Endothelial cell of umbilical vein (primary cell): ENCODE results near the gene DACT1. TPM values are rescaled to one million over a fixed set of nuclear protein-coding genes. Genes with fewer than 3 reads are reported as not detected.

ENCODE experiments used
- BruUV-seq: library from RNA; stranded (reverse); fragments of 400-500 nt; replicated peaks from 2 replicates; lab custom pipeline; 2021; lab: Mats Ljungman, UMichigan
- CTCF ChIA-PET: fragments of 300-600, 350-600 bp; sonication (Branson Sonifier 250); formaldehyde crosslinking; loops from one replicate; lab custom pipeline; 2021; ENCODE audit warnings: antibody characterized with exemption, inconsistent platforms; lab: Charles Lee
- POLR2A ChIA-PET: fragments of 300-600, 350-600 bp; sonication (Branson Sonifier 250); formaldehyde crosslinking; loops from one replicate; lab custom pipeline; 2021; ENCODE audit warnings: antibody characterized with exemption, inconsistent platforms; lab: Charles Lee
- DNase-seq: peaks from one replicate; pipeline ENCODE4 v3.0.0-alpha.2; 2011; ENCODE audit warnings: low read depth, low spot score
- FAIRE-seq: peaks from 2 replicates; lab custom pipeline; 2011; peaks lifted over from hg19 to GRCh38; lab: Jason Lieb, UNC
- H2AFZ ChIP-seq: 2 replicates; pipeline ENCODE4 v1.6.0; 2012; ENCODE audit warnings: low read depth, low read length, control low read depth, inconsistent platforms
- H3K27ac ChIP-seq: 2 replicates; pipeline ENCODE4 v1.5.1; 2011; ENCODE audit warnings: low read depth, mild to moderate bottlenecking, control low read depth, low read length, moderate library complexity; ENCODE audit not compliant: insufficient read depth
- H3K27me3 ChIP-seq, 2 experiments: 2 replicates each; pipeline versions ENCODE4 v1.6.0 to v1.6.1; 2011; ENCODE audit warnings: low read length in 2 of 2, mixed read lengths in 1 of 2; ENCODE audit not compliant: control insufficient read depth in 2 of 2, insufficient read depth in 2 of 2
- H3K36me3 ChIP-seq, 2 experiments: 2 replicates in 1 of 2; 3 replicates in 1 of 2; pipeline ENCODE4 v1.5.1; 2011; ENCODE audit warnings: low read length in 2 of 2, mild to moderate bottlenecking in 1 of 2, moderate library complexity in 1 of 2; ENCODE audit not compliant: control insufficient read depth in 2 of 2, insufficient read depth in 2 of 2; ENCODE audit errors: extremely low read depth in 1 of 2
- H3K4me1 ChIP-seq: 3 replicates; pipeline ENCODE4 v1.5.1; 2011; ENCODE audit warnings: mild to moderate bottlenecking, low read length; ENCODE audit not compliant: control insufficient read depth, insufficient read depth; ENCODE audit errors: extremely low read depth
- H3K4me2 ChIP-seq: 2 replicates; pipeline ENCODE4 v1.6.1; 2011; ENCODE audit warnings: low read length, control low read depth, mixed read lengths; ENCODE audit not compliant: insufficient read depth
- H3K4me3 ChIP-seq, 3 experiments: fragments of 200-600 bp in 1 of 3; sonication (generic), shearing (Covaris generic) in 1 of 3; replicated peaks in 1 of 3; 2 replicates each; pipeline ENCODE4 v1.5.1; 2011 to 2016; ENCODE audit warnings: control low read depth in 3 of 3, low read length in 3 of 3, mild to moderate bottlenecking in 2 of 3, inconsistent platforms in 1 of 3, low read depth in 1 of 3, moderate library complexity in 1 of 3; ENCODE audit not compliant: insufficient read depth in 1 of 3
- H3K79me2 ChIP-seq: 2 replicates; pipeline ENCODE4 v1.6.0; 2012; ENCODE audit warnings: low read length, inconsistent platforms; ENCODE audit not compliant: control insufficient read depth, insufficient read depth
- H3K9ac ChIP-seq: replicated peaks from 2 replicates; pipeline ENCODE3; 2011; ENCODE audit warnings: low read length, control low read depth; ENCODE audit not compliant: insufficient read depth; ENCODE audit errors: extremely low read depth
- H3K9me1 ChIP-seq: replicated peaks from 3 replicates; pipeline ENCODE4 v1.6.0; 2011; ENCODE audit warnings: mild to moderate bottlenecking, low read length; ENCODE audit not compliant: control insufficient read depth, insufficient read depth; ENCODE audit errors: extremely low read depth
- H3K9me3 ChIP-seq: replicated peaks from 2 replicates; pipeline ENCODE4 v1.5.1; 2012; ENCODE audit warnings: low read length, inconsistent platforms; ENCODE audit not compliant: control insufficient read depth, insufficient read depth
- H4K20me1 ChIP-seq: replicated peaks from 2 replicates; pipeline ENCODE3; 2011; ENCODE audit warnings: mild to moderate bottlenecking, low read length; ENCODE audit not compliant: control insufficient read depth, insufficient read depth; ENCODE audit errors: extremely low read depth
- CTCF ChIP-seq, 2 donors: IDR thresholded peaks; 1 replicate in 1 of 2; 2 replicates in 1 of 2; pipeline ENCODE4 v1.5.1; 2011; ENCODE audit warnings: low read length in 2 of 2, mild to moderate bottlenecking in 2 of 2, moderate library complexity in 2 of 2, control low read depth in 1 of 2, inconsistent platforms in 1 of 2, low read depth in 1 of 2; ENCODE audit not compliant: insufficient read depth in 1 of 2; ENCODE audit errors: extremely low read depth in 1 of 2
- EZH2 ChIP-seq: IDR thresholded peaks from 2 replicates; pipeline ENCODE4 v1.6.1; 2012; ENCODE audit warnings: borderline replicate concordance, low read depth, mild to moderate bottlenecking, moderate library complexity, low read length, inconsistent platforms; ENCODE audit not compliant: severe bottlenecking
- FOS ChIP-seq: IDR thresholded peaks from 2 replicates; pipeline ENCODE4 v1.6.1; 2011; ENCODE audit warnings: mild to moderate bottlenecking, low read length, moderate library complexity, borderline replicate concordance; ENCODE audit not compliant: insufficient read depth
- GATA2 ChIP-seq: IDR thresholded peaks from 2 replicates; pipeline ENCODE4 v1.7.0; 2011; ENCODE audit warnings: low read depth, mild to moderate bottlenecking, moderate library complexity, mixed read lengths, low read length; ENCODE audit not compliant: insufficient read length, insufficient read depth
- JUN ChIP-seq: IDR thresholded peaks from 2 replicates; pipeline ENCODE4 v1.6.1; 2011; ENCODE audit warnings: borderline replicate concordance, low read depth; ENCODE audit not compliant: insufficient read length, insufficient read depth
- MAX ChIP-seq: IDR thresholded peaks from 2 replicates; pipeline ENCODE4 v1.6.1; 2011; ENCODE audit not compliant: insufficient read depth, insufficient read length
- MYC ChIP-seq: IDR thresholded peaks from one replicate; pipeline ENCODE4 v1.6.1; 2011; ENCODE audit warnings: mild to moderate bottlenecking, low read depth, low read length
- POLR2A ChIP-seq: IDR thresholded peaks from 2 replicates; pipeline ENCODE4 v1.6.1; 2012; ENCODE audit warnings: low read depth, mild to moderate bottlenecking, control low read depth, low read length
- POLR2AphosphoS5 ChIP-seq: IDR thresholded peaks from 2 replicates; pipeline ENCODE4 v1.6.1; 2012; ENCODE audit warnings: low read depth, mild to moderate bottlenecking, control low read depth, low read length, moderate library complexity; ENCODE audit not compliant: insufficient read depth
- dilution Hi-C: fragments of 300-500 bp; cut with MboI; formaldehyde crosslinking; loops from one replicate; pipeline ENCODE4 v1.15.0; 2019; ENCODE audit warnings: low sequenced_read_pairs; ENCODE audit not compliant: extremely low pct_ligation_motif_present
- intact Hi-C: fragments of 100-400 bp; cut with micrococcal nuclease; formaldehyde crosslinking; loops from one replicate; pipeline ENCODE4 v1.10.0; 2022
- polyA plus RNA-seq, 4 experiments: library from polyadenylated mRNA; depleted of rRNA in 3 of 4; stranded (reverse) in 3 of 4; unstranded in 1 of 4; fragments of >200 nt; gene quantifications; 2 replicates each; pipeline versions ENCODE4 v1.2.1 to v1.2.3, GENCODE V29; 2011 to 2012; ENCODE audit warnings: missing spikeins in 1 of 4
- total RNA-seq: library from RNA; stranded (reverse); gene quantifications from 2 replicates; pipeline ENCODE4 v1.2.3, GENCODE V29; 2021

Gene DACT1
- total and polyA plus RNA-seq, 2 donors (not counting 3 experiments of a cell fraction or from before 2014, with no cell fraction given): 0.21 to 0.27 TPM

GRCh38 chr14:58668848-58669480, 31.2 kb downstream of the DACT1 start:
- intact Hi-C loops: no loop called here
- CTCF ChIA-PET: no interaction called here

More at GRCh38 chr14:58668848-58669480, 31.2 kb downstream of the DACT1 start:
- Histone ChIP-seq H3K4me3 (no peak overlapping the region), H3K79me2 (no peaks in the 10 kb centered on the region), H3K9me3 (no peaks in the 10 kb centered on the region), H3K36me3 (no peaks in the 10 kb centered on the region), H4K20me1 (no peaks in the 10 kb centered on the region), H3K27ac (no peak overlapping the region), H3K9ac (no peak overlapping the region), H3K9me1 (no peaks in the 10 kb centered on the region), H3K27me3 (peaks cover 0 to 5% of the 10 kb centered on the region in 2 experiments), H2AFZ (no peak overlapping the region), H3K4me1 (no peaks in the 10 kb centered on the region), H3K4me2 (no peak overlapping the region)
- TF ChIP-seq POLR2A: no peak
- TF ChIP-seq JUN: no peak
- no peak for TF ChIP-seq FOS
- TF ChIP-seq GATA2: no peak
- TF ChIP-seq MAX: no peak
- no peak for TF ChIP-seq POLR2AphosphoS5
- no peak for TF ChIP-seq MYC
- no peak for TF ChIP-seq CTCF (IDR thresholded peaks at IDR 0.05; ENCODE audit: extremely low read depth in 1 of 2, insufficient read depth in 1 of 2, low read depth in 1 of 2, low read length in 2 of 2)
- no peak for TF ChIP-seq EZH2
- no TSS peak for BruUV-seq
- FAIRE-seq (no peak), DNase-seq (no peak)
- POLR2A ChIA-PET: no interaction called here
- dilution Hi-C loops: no loop called here
